Uterus (tissue), 2 donors: ENCODE measurements around the gene KCNN2.

Experiments
- CTCF ChIP-seq, 4 experiments: fragments of 200-600 bp in 2 of 4; fragments of 450-650 bp in 2 of 4; sonication (generic) in 2 of 4; IDR thresholded peaks; one replicate each; pipeline ENCODE4 v1.5.1; 2016 to 2019; ENCODE audit warnings: antibody characterized with exemption in 4 of 4, mild to moderate bottlenecking in 2 of 4, moderate library complexity in 1 of 4
- POLR2A ChIP-seq, 2 donors: fragments of 450-650 bp; IDR thresholded peaks; one replicate each; pipeline ENCODE4 v1.6.1; 2016; ENCODE audit warnings: antibody characterized with exemption in 2 of 2, mild to moderate bottlenecking in 1 of 2, moderate library complexity in 1 of 2

- TF ChIP-seq CTCF (IDR thresholded peaks at IDR 0.05) (no peak), POLR2A (IDR thresholded peaks at IDR 0.05) (no peak)
These were observed 85.4 kb downstream of the KCNN2 start for GRCh38 chr5:114447084-114447773.
